GM21526 (cell line): ENCODE measurements around the gene UBE4B.
A peak's percentile ranks its signal among the peaks of the same experiment; 100 is the strongest.
"Not testable (repeated sequence)": the region's sequence is repeated elsewhere in the genome, so short reads cannot be mapped to it uniquely, and the experiment has no call there.

Experiments used
- ATAC-seq: cut with Tn5 transposase; IDR thresholded peaks from one replicate; pipeline ENCODE4 v1.9.1; 2021; ENCODE audit warnings: moderate library complexity; ENCODE audit not compliant: unreplicated experiment, low FRiP score

Gene UBE4B

DNA sequence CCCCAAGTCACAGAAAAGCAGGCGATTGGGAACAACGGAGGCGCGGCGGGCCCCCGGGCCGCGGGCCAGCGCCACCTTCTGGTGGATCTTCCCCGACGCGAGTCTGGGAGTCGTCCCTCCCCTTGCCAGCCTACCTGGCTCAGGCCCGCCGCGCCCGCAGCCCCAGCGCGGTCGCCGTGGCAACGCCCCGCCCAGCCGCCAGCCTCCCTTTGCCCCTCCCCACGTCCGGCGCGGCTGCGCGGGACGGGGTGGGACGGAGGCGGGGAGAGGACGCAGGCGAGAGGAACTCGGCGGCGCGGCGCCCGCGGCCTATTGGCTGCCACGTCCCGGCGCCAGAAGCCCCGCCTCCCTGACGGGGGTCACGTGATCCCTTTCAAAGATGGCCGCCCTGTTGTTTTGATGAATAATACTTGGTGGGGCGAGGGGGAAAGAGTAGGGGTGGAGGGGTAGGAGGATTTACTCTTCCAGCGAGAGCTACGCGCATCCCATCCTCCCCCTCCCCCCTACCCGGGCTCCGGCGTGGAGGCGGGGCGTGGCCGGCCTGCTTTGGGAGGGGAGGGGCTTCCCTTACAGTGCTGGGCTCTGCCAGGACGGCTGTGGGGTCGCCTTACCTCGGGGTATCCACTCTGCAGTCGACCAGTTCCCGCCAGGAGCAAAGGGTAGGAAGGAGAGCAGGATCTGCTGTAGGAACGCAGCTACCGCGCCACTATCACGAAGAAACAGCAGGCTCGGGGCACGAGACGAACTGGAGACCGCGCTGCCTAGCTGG, at the start of gene UBE4B:
Gene UBE4B (plus strand): TSS at position 369 of the 769 bp plus-strand sequence. CDS start 713 bp downstream, outside the sequence.
- peak; percentile 93 for ATAC-seq

DNA sequence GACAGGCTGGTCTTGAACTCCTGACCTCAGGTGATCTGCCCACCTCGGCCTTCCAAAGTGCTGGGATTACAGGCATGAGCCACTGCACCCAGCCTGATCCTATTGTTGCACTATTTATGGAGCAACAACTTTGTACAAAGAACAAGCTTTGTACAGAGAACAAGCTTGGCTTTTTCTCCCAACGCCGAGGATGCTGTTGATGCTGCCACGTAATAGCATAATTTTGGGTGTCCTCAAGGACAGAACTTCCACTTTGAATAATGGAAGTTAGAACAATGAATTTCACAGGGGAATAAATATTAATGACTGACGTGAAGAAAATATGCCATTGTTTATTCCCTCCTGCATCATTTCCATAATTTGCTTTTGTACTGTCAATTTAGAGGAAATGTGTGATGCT, 48.5 kb upstream of the UBE4B start:
- ATAC-seq = no peak

DNA sequence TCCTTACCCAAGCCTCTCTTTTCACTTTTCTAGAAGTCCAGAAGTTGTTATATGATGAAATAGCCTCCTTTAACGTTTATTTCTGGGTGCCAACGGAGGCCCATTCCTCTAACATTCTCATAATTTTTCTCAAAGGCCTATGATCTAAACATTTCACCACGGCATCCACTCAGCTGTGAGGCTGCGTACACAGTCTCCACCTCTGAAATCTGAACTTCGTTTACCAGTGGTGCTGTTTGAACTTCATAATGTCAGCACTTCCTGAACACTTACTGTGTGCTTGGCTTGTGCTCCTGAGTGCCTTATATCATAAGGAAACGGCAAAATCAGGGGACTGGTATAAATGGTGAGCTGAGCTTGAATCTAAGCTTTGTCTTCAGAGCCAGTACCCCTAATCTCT, 47.8 kb upstream of the UBE4B start:
- ATAC-seq = no peak

DNA sequence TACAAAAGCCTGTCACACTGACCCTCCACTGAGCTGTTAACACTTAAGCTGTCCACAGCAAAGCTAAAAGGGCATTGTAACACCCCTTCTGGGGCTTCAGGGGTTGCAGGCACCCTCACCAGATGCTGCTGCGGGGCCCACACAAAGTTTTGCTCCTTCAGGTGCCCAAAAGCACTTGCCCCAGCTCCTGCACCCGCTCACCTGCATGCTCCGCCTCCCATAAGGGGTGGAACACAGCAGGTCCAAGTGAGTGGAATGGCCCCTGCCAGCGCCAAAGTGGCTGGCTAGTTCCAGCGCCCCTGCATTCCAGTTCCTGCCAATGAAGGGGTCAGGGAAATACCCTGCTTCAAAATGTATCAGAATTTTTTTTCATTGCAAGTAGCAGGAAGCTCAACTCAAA, 43.0 kb upstream of the UBE4B start:
- ATAC-seq = no peak

DNA sequence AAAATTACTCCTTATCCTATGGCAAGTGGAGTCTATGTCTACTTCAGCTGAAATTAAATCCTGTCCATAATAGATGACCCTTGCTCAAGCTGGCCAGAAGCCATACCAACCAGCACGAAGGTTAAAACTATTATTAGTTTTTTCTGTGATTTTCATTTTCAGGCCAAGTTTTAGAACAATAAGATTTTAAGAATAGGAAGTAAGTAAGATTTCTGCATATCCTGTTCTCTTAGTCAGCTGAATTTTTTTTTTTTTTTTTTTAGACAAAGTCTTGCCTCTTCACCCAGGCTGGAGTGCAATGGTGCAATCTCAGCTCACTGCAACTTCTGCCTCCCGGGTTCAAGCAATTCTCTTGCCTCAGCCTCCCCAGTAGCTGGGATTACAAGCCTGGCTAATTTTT, 41.8 kb upstream of the UBE4B start:
- no peak for ATAC-seq

DNA sequence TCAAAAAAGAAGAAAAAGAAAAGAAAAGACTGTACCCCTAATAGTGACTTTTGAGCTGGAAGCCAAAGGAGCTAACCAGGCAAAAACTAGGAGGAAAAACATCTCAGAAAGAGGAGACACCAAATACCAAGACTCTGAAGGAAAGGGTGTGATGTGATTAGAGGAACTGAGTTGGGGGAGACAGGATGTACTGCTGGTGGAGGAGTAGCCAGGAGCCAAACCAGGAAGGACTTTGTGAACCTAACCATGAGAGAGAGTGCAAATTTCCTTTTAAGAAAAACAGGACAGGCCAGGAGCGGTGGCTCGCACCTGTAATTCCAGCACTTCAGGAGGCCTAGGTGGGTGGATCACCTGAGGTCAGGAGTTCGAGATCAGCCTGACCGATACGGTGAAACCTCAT, 39.8 kb upstream of the UBE4B start:
- ATAC-seq = no peak

DNA sequence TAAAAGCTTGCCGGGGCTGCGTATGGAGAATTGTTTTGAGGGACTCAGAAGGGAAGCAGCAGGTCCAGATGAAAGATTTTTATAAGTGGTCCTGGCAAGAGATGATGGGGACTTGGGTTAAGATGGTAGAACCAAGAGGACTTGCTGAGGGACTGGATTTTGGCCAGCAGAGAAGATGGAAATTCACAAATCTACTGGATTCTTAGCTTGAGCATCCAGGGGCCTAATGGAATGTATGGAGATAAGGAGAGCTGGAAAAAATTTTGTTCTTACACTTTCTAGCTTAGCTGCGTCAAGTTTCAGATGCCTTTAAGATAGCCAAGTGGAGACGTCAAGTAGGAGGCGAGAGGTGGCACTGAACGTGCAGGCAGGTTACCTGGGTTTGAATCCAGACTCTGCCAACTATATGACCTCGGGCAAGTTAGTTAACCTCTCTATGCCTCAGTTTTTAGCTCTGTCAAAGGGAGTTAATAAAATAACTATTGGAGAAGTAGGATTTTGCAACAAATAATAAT, 39.1 kb upstream of the UBE4B start:
- ATAC-seq = no peak

DNA sequence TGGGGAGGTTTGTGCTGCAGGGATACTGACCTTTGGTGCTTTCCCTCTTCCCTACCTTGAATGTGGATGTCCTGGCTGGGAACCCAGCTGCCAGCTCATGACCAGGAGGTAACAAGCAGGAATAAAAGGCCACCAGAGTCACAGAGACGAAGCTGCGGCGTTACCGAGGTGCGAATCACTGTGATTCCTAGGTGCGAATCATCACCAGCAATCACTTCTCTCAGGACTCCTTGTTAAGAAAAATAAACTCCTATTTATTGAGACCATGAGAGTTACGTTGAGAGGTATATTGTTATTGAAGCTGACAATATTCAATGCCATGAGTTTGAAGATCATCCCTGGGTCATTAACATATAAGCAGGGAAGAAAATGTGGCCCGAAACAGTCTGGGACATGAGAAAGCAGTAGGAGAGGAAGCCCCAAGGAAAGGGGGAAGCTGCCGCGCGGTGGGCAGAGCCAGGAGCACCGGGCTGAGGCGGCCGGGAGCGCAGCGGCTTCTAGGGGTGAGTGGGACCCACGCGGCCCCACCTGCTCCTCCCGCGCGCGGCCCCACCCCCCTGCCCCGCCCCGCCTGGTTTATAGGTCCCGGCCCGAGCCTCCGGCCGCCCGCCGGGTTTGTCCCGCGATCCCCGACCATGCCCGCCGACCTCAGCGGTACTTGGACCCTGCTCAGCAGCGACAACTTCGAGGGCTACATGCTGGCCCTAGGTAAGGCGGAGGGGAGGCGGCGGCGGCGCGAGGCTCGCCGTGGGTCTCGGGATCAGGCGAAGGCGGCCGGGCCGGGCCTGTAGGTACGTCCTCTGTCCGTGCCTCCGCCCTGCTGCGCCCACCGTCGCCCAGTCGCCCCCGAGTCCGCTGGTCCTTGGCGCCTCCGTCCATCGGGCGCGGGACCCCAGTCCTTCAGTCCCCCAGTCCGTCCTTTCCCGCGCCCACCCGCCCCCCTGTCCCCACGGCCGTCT, 35.9 kb upstream of the UBE4B start, which contains the start of gene RBP7:
Gene RBP7 (plus strand): TSS at position 605 of the 959 bp plus-strand sequence. CDS start 31 bp downstream, at position 636.
- no peak for ATAC-seq

DNA sequence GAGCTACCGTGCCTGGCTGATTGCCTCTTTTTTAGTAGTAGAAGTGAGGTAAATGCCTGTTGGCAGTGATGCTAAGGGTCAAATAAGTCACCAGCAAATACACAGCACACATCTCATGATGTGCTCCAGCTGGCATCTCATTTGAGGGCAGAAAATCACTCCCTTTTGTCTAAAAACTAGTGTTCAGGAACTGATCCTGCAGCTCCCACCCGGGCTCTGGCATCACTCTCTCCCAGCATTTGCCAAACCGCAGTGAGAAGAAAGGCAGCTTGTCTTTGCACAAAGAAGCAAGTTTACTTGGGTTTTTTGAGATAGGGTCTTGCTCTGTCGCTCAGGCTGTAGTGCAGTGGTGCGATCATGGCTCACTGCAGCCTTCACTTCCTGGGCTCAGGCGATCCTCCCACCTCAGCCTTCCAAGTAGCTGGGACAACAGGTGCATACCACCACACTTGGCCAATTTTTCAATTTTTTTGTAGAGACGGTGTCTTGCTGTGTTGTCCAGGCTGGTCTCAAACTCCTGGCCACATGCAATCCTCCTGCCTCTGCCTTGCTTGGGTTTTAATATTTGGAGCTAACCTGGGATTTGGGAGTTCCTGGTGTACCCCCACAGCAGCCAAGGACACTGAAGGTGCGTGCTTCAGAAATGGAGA, 31.6 kb upstream of the UBE4B start:
- ATAC-seq = no peak

DNA sequence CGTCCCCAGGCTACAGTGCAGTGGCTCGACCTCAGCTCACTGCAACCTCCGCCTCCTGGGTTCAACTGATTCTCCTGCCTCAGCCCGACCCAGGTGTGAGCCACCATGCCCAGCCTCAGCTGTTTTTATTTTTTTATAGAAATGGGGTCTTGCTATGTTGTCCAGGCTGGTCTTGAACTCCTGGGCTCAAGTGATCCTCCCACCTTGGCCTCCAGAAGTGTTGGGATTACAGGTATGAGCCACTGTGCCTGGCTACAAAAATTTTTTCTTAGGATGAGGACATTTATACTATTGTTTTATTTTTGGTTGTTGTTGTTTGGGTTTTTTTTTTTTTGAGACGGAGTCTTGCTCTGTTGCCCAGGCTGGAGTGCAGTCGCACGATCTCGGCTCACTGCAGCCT, 27.5 kb upstream of the UBE4B start:
- not testable (repeated sequence) for ATAC-seq

DNA sequence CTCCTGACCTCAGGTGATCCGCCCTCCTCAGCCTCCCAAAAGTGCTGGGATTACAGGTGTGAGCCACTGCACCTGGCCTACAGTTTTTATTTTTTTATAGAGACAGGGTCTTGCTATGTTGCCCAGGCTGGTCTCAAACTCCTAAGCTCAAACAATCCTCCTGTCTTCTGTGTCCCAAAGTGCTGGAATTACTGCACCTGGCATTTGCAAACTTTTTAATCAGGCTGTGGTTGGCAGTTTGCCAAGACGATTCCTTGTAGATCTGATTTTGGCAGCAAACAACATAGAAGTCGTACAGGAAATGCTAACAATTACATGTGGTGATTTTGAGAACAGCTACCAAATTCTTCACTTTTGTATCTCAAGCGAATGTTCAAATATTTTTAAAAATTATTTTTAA, 25.6 kb upstream of the UBE4B start:
- ATAC-seq = no peak

DNA sequence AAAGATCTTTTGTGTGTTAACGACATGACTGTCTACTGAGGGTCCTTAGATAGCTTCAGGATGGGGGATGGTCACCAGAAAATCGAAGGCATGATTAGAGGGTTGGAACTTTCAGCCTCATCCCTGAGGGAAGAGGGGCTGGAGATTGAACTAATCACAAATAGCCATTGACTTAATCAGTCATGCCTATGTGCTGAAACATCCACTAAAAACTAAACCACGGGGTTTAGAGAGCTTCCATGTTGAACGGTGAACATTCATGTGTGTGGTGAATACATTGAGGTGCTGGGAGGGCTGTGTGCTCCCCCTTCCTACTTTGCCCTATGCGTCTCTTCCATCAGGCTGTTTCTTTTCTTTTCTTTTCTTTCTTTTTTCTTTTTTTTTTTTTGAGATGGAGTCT, 18.7 kb upstream of the UBE4B start:
- ATAC-seq = no peak

DNA sequence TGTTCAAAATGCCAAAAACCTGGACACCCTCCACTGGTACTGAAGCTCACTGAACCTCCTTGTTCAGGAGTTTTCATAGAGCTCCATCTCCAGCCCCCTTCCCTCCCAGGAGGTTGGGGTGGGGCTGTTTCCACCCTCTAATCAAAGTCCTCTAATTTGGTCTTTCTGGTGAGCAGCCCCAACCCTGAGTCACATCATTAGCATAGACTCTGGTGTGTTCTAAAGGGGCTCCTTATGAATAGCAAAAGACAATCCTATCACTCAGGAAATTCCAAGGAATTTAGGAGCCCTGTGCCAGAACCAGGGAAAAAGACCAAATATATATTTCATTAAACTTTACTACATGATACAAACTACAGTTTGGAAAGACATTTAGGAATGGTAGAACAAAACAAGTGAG, 13.2 kb upstream of the UBE4B start:
- no peak for ATAC-seq

DNA sequence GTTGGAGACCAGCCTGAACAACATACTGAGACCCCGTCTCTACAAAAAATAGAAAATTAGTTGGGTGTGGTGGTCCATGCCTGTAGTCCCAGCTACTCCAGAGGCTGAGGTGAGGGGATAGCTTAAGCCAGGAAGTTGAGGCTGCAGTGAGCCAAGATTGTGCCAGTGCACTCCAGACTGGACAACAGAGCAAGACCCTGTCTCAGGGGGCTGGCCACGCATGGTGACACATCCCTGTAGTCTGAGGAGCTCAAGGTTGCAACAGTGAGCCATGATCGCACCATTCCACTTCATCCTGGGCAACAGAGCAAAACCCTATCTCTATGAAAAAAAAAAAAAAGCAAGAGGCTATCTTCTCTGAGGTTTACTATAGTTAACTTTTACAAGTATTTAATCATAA, 12.7 kb upstream of the UBE4B start:
- ATAC-seq = no peak

DNA sequence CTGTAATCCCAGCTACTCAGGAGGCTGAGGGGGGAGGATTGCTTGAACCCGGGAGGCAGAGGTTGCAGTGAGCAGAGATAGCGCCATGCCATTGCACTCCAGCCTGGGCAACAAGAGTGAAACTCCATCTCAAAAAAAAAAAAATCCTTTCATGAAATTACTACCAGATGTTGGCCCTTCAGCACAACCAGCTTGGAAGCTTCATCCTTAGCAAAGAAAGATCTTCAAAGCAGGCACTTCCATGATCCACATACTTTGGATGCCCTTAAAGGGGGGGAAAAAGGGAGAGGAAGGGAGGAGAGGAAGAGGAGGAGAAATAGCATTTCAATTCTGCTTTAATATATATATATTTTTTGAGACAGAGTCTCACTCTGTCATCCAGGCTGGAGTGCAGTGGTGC, 12.1 kb upstream of the UBE4B start:
- ATAC-seq = not testable (repeated sequence)

DNA sequence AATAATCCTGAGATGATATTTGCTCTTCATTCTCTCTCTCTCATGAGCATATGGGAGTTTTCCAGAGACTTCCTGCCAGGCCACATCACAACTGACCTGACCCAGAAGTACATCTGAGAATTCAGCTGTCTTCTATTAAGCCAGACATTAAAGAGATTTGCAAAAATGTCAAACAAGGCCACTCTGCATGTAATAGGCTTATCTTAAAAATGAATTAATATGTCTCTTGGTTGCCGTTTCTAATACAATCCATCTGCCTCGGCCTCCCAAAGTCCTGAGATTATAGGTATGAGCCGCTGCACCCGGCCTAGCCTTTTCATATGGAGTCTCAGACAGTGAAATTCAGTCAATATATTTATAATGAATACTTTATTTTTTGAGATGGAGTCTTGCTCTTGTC, 10.8 kb upstream of the UBE4B start:
- not testable (repeated sequence) for ATAC-seq

DNA sequence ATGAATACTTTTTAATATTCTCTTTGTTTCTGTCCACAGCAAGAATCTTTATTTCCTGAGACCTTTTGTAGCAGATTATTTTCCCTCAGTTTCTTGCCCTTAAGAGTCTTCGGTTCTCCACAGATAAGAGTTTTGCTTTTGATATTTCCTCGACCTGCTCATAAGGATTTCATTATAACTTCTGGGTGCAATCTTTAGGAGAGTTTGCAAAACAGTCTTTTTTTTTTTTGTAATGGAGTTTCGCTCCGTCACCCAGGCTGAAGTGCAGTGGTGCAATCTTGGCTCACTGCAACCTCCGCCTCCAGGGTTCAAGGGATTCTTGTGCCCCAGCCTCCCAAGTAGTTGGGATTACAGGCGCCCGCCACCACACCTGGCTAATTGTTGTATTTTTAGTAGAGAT, 10.1 kb upstream of the UBE4B start:
- ATAC-seq = no peak

DNA sequence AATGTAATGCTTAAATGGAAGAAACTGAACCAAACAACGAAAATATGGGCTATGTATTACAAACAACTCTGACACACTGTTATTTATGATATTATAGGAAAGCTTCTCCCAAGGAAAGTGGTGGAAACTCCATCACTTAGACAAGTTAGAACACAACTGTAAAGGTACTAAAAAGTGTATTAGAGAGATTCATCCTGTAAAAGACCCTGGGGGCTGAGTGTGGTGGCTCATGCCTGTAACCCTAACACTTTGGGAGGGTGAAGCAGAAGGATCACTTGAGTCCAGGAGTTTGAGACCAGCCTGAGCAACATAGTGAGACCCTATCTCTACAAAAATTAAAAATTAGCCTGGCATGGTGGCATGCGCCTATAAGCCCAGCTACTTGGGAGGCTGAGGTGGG, 7.4 kb upstream of the UBE4B start:
- ATAC-seq = no peak

DNA sequence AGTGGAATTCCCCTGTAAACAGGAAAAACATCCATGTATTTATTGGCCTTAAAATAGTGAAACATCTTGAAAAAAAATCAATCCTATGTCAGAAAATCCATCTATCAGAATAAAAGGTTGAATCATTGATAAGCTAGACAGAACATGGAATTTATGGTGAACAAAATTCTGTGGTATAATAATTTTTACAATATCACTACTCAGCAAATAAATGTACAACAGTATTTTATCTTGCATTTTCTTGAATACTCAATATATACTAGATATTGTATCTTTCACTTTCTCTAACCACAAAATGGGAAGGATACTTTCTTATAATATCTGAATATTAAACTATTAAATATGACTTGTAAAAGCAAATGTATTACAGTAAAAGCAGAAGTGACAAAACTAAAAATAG, 5.7 kb upstream of the UBE4B start:
- no peak for ATAC-seq

DNA sequence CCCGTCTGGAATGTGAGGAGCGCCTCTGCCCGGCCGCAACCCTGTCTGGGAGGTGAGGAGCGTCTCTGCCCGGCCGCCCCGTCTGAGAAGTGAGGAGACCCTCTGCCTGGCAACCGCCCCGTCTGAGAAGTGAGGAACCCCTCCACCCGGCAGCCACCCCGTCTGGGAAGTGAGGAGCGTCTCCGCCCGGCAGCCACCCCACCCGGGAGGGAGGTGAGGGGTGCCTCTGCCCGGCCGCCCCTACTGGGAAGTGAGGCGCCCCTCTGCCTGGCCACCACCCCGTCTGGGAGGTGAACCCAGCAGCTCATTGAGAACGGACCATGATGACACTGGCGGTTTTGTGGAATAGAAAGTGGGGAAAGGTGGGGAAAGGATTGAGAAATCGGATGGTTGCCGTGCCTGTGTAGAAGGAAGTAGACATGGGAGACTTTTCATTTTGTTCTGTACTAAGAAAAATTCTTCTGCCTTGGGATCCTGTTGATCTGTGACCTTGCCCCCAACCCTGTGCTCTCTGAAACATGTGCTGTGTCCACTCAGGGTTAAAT, 3.7 kb upstream of the UBE4B start:
- not testable (repeated sequence) for ATAC-seq
